ENCODE data around the gene RUSC1. TPM values are rescaled to one million over a fixed set of nuclear protein-coding genes. Genes with fewer than 3 reads are reported as not detected.

The RUSC1 gene
- total and polyA plus RNA-seq, 2 donors (not counting 1 experiment from before 2014, with no cell fraction given): 19.3 to 20.3 TPM

- Histone ChIP-seq H3K4me1 (ENCODE audit: control insufficient read depth in 2 of 2, insufficient read depth in 2 of 2, low read length in 2 of 2) (no peaks in the 10 kb centered on the region), H3K79me2 (ENCODE audit: control insufficient read depth, insufficient read depth, low read length) (no peaks in the 10 kb centered on the region), H3K36me3 (replicated peaks in 1 of 2; ENCODE audit: control extremely low read depth in 1 of 2, control insufficient read depth in 1 of 2, extremely low read depth in 1 of 2, insufficient read depth in 2 of 2, low read length in 1 of 2) (no peaks in the 10 kb centered on the region), H3K4me2 (replicated peaks; ENCODE audit: low read depth, low read length, poor library complexity, severe bottlenecking) (no peak overlapping the region), H3K9ac (ENCODE audit: low read length) (no peak overlapping the region), H3K9me3 (ENCODE audit: control extremely low read depth in 1 of 3, control insufficient read depth in 2 of 3, insufficient read depth in 1 of 3, low read length in 2 of 3) (no peaks in the 10 kb centered on the region), H2AFZ (ENCODE audit: insufficient read depth, low read depth, low read length, poor library complexity, severe bottlenecking) (no peak overlapping the region), H3K27me3 (replicated peaks in 1 of 4; ENCODE audit: control extremely low read depth in 1 of 4, control insufficient read depth in 3 of 4, insufficient read depth in 4 of 4, low read length in 3 of 4) (no peaks in the 10 kb centered on the region), H3K4me3 (ENCODE audit: control extremely low read depth in 1 of 5, extremely low read depth in 1 of 5, insufficient read depth in 1 of 5, low read depth in 2 of 5, low read length in 4 of 5) (no peak overlapping the region), H4K20me1 (ENCODE audit: control insufficient read depth, insufficient read depth, low read length, poor library complexity, severe bottlenecking) (no peaks in the 10 kb centered on the region), H3K27ac (ENCODE audit: low read length in 2 of 2) (no peak overlapping the region)
- ATAC-seq (ENCODE audit: low read depth) (no peak), DNase-seq (no peak)
- H3K27ac Mint-ChIP-seq: no peak overlapping the region
- ChIA-PET POLR2A (no interaction called here), CTCF (no interaction called here)
- TF ChIP-seq CTCF (IDR thresholded peaks at IDR 0.05): no peak
- TF ChIP-seq EZH2 (IDR thresholded peaks at IDR 0.05; ENCODE audit: borderline replicate concordance, insufficient read depth, low read depth, low read length, poor library complexity, severe bottlenecking): no peak
- intact Hi-C loops (cut with micrococcal nuclease): no loop called here
- no peaks in the 10 kb centered on the region for H3K27me3 Mint-ChIP-seq
- no peaks in the 10 kb centered on the region for H3K9me3 Mint-ChIP-seq (ENCODE audit: insufficient read depth)
- no peak overlapping the region for H3K4me3 Mint-ChIP-seq
- no peaks in the 10 kb centered on the region for H3K4me1 Mint-ChIP-seq
- WGBS (ENCODE audit: insufficient coverage): 97% methylated on average over 13 of the region's 14 CpGs
These were observed 35.6 kb upstream of the RUSC1 start for GRCh38 chr1:155285063-155285462.

- no peaks in the 10 kb centered on the region for H3K4me1 Mint-ChIP-seq
- no peak overlapping the region for H2AFZ ChIP-seq (ENCODE audit: insufficient read depth, low read depth, low read length, poor library complexity, severe bottlenecking)
- no peaks in the 10 kb centered on the region for H3K9me3 ChIP-seq (ENCODE audit: control extremely low read depth in 1 of 3, control insufficient read depth in 2 of 3, insufficient read depth in 1 of 3, low read length in 2 of 3)
- CTCF ChIA-PET: no interaction called here
- no peaks in the 10 kb centered on the region for H4K20me1 ChIP-seq (ENCODE audit: control insufficient read depth, insufficient read depth, low read length, poor library complexity, severe bottlenecking)
- H3K79me2 ChIP-seq (ENCODE audit: control insufficient read depth, insufficient read depth, low read length): no peaks in the 10 kb centered on the region
- H3K27ac Mint-ChIP-seq: no peak overlapping the region
- no peaks in the 10 kb centered on the region for H3K27me3 ChIP-seq (replicated peaks in 1 of 4; ENCODE audit: control extremely low read depth in 1 of 4, control insufficient read depth in 3 of 4, insufficient read depth in 4 of 4, low read length in 3 of 4)
- H3K27ac ChIP-seq (ENCODE audit: low read length in 2 of 2): no peak overlapping the region
- H3K4me2 ChIP-seq (replicated peaks; ENCODE audit: low read depth, low read length, poor library complexity, severe bottlenecking): no peak overlapping the region
- TF ChIP-seq CTCF (IDR thresholded peaks at IDR 0.05): no peak
- TF ChIP-seq EZH2 (IDR thresholded peaks at IDR 0.05; ENCODE audit: borderline replicate concordance, insufficient read depth, low read depth, low read length, poor library complexity, severe bottlenecking): no peak
- no peaks in the 10 kb centered on the region for H3K4me1 ChIP-seq (ENCODE audit: control insufficient read depth in 2 of 2, insufficient read depth in 2 of 2, low read length in 2 of 2)
- H3K27me3 Mint-ChIP-seq: no peaks in the 10 kb centered on the region
- H3K36me3 ChIP-seq (replicated peaks in 1 of 2; ENCODE audit: control extremely low read depth in 1 of 2, control insufficient read depth in 1 of 2, extremely low read depth in 1 of 2, insufficient read depth in 2 of 2, low read length in 1 of 2): no peaks in the 10 kb centered on the region
- no peak overlapping the region for H3K4me3 Mint-ChIP-seq
- intact Hi-C loops (cut with micrococcal nuclease): no loop called here
- DNase-seq (no peak), ATAC-seq (ENCODE audit: low read depth) (no peak)
- POLR2A ChIA-PET: no interaction called here
- no peaks in the 10 kb centered on the region for H3K9me3 Mint-ChIP-seq (ENCODE audit: insufficient read depth)
- H3K9ac ChIP-seq (ENCODE audit: low read length): no peak overlapping the region
- no peak overlapping the region for H3K4me3 ChIP-seq (ENCODE audit: control extremely low read depth in 1 of 5, extremely low read depth in 1 of 5, insufficient read depth in 1 of 5, low read depth in 2 of 5, low read length in 4 of 5)
- WGBS (ENCODE audit: insufficient coverage): 96% methylated on average over 17 of the region's 18 CpGs
These were observed 35.1 kb upstream of the RUSC1 start for GRCh38 chr1:155285631-155286044.
